Activated naive CD8-positive, alpha-beta T cell (primary cell): ENCODE measurements around the gene SSRP1.
"Not testable (repeated sequence)": the region's sequence is repeated elsewhere in the genome, so short reads cannot be mapped to it uniquely, and the experiment has no call there.

Experiments
- H3K27ac Mint-ChIP-seq: one replicate; pipeline ENCODE4 v1.8.0; 2021; ENCODE audit warnings: mixed read lengths
- H3K27me3 Mint-ChIP-seq: one replicate; pipeline ENCODE4 v1.8.0; 2021; ENCODE audit warnings: mixed read lengths
- H3K36me3 Mint-ChIP-seq: one replicate; pipeline ENCODE4 v1.8.0; 2021; ENCODE audit warnings: mixed read lengths
- H3K4me1 Mint-ChIP-seq: one replicate; pipeline ENCODE4 v1.8.0; 2021; ENCODE audit warnings: low read depth, mixed read lengths
- H3K4me3 Mint-ChIP-seq: one replicate; pipeline ENCODE4 v1.8.0; 2021; ENCODE audit warnings: mild to moderate bottlenecking, mixed read lengths
- H3K9me3 Mint-ChIP-seq: one replicate; pipeline ENCODE4 v1.8.0; 2021; ENCODE audit warnings: low read depth, mixed read lengths

Gene SSRP1

GRCh38 chr11:57353036-57353435 is 17.3 kb upstream of the SSRP1 start:
- Mint-ChIP-seq H3K9me3 (no peaks in the 10 kb centered on the region), H3K36me3 (peaks cover 2% of the 10 kb centered on the region), H3K4me1 (peaks cover 2% of the 10 kb centered on the region), H3K27me3 (peaks cover 9% of the 10 kb centered on the region), H3K27ac (no peak overlapping the region), H3K4me3 (no peak overlapping the region)

GRCh38 chr11:57349491-57350274 is 14.0 kb upstream of the SSRP1 start:
- H3K27ac Mint-ChIP-seq = no peak overlapping the region
- peaks cover 2% of the 10 kb centered on the region for H3K36me3 Mint-ChIP-seq
- H3K9me3 Mint-ChIP-seq = no peaks in the 10 kb centered on the region
- peaks cover 8% of the 10 kb centered on the region for H3K27me3 Mint-ChIP-seq
- H3K4me1 Mint-ChIP-seq = peaks cover 2% of the 10 kb centered on the region
- H3K4me3 Mint-ChIP-seq = no peak overlapping the region

- Mint-ChIP-seq H3K4me1 (peaks cover 2% of the 10 kb centered on the region), H3K4me3 (no peak overlapping the region), H3K36me3 (peaks cover 2% of the 10 kb centered on the region), H3K9me3 (no peaks in the 10 kb centered on the region), H3K27ac (no peak overlapping the region), H3K27me3 (peaks cover 5% of the 10 kb centered on the region)
These were observed 13.1 kb upstream of the SSRP1 start for GRCh38 chr11:57348636-57349313.

GRCh38 chr11:57348052-57348451 is 12.4 kb upstream of the SSRP1 start:
- no peak overlapping the region for H3K4me3 Mint-ChIP-seq
- H3K9me3 Mint-ChIP-seq = no peaks in the 10 kb centered on the region
- peaks cover 5% of the 10 kb centered on the region for H3K27me3 Mint-ChIP-seq
- peaks cover 2% of the 10 kb centered on the region for H3K36me3 Mint-ChIP-seq
- no peak overlapping the region for H3K27ac Mint-ChIP-seq
- H3K4me1 Mint-ChIP-seq = peaks cover 2% of the 10 kb centered on the region

GRCh38 chr11:57347336-57347735 is 11.6 kb upstream of the SSRP1 start:
- Mint-ChIP-seq H3K27ac (no peak overlapping the region), H3K36me3 (peaks cover 2% of the 10 kb centered on the region), H3K27me3 (peaks cover 5% of the 10 kb centered on the region), H3K4me1 (peaks cover 2% of the 10 kb centered on the region), H3K9me3 (no peaks in the 10 kb centered on the region), H3K4me3 (no peak overlapping the region)

GRCh38 chr11:57345555-57346211 is 10.0 kb upstream of the SSRP1 start:
- Mint-ChIP-seq H3K4me1 (peaks cover 2% of the 10 kb centered on the region), H3K4me3 (no peak overlapping the region), H3K27me3 (peaks cover 3% of the 10 kb centered on the region), H3K9me3 (no peaks in the 10 kb centered on the region), H3K36me3 (no peaks in the 10 kb centered on the region), H3K27ac (no peak overlapping the region)

GRCh38 chr11:57344826-57345225 is 9.1 kb upstream of the SSRP1 start:
- Mint-ChIP-seq H3K27me3 (peaks cover 2% of the 10 kb centered on the region), H3K9me3 (no peaks in the 10 kb centered on the region), H3K27ac (no peak overlapping the region), H3K36me3 (no peaks in the 10 kb centered on the region), H3K4me1 (no peaks in the 10 kb centered on the region), H3K4me3 (no peak overlapping the region)

- Mint-ChIP-seq H3K9me3 (no peaks in the 10 kb centered on the region), H3K27me3 (peaks cover 2% of the 10 kb centered on the region), H3K4me3 (no peak overlapping the region), H3K27ac (no peak overlapping the region), H3K4me1 (no peaks in the 10 kb centered on the region), H3K36me3 (no peaks in the 10 kb centered on the region)
These were observed 8.1 kb upstream of the SSRP1 start for GRCh38 chr11:57343825-57344224.

GRCh38 chr11:57342702-57343101 is 7.0 kb upstream of the SSRP1 start:
- no peak overlapping the region for H3K27ac Mint-ChIP-seq
- no peaks in the 10 kb centered on the region for H3K4me1 Mint-ChIP-seq
- H3K27me3 Mint-ChIP-seq = peaks cover 2% of the 10 kb centered on the region
- H3K36me3 Mint-ChIP-seq = no peaks in the 10 kb centered on the region
- H3K9me3 Mint-ChIP-seq = no peaks in the 10 kb centered on the region
- no peak overlapping the region for H3K4me3 Mint-ChIP-seq

GRCh38 chr11:57341250-57341808 is 5.6 kb upstream of the SSRP1 start:
- Mint-ChIP-seq H3K27ac (no peak overlapping the region), H3K36me3 (no peaks in the 10 kb centered on the region), H3K9me3 (no peaks in the 10 kb centered on the region), H3K4me3 (no peak overlapping the region), H3K4me1 (peaks cover 5% of the 10 kb centered on the region), H3K27me3 (peaks cover 2% of the 10 kb centered on the region)

- H3K27me3 Mint-ChIP-seq = peaks cover 2% of the 10 kb centered on the region
- peaks cover 12% of the 10 kb centered on the region for H3K4me1 Mint-ChIP-seq
- no peaks in the 10 kb centered on the region for H3K9me3 Mint-ChIP-seq
- no peak overlapping the region for H3K27ac Mint-ChIP-seq
- no peaks in the 10 kb centered on the region for H3K36me3 Mint-ChIP-seq
- no peak overlapping the region for H3K4me3 Mint-ChIP-seq
These were observed 4.4 kb upstream of the SSRP1 start for GRCh38 chr11:57340039-57340615.

- Mint-ChIP-seq H3K27ac (no peak overlapping the region), H3K4me1 (peaks cover 19% of the 10 kb centered on the region), H3K4me3 (no peak overlapping the region), H3K36me3 (peaks cover 2% of the 10 kb centered on the region), H3K27me3 (peaks cover 2% of the 10 kb centered on the region), H3K9me3 (no peaks in the 10 kb centered on the region)
These were observed 3.6 kb upstream of the SSRP1 start for GRCh38 chr11:57339328-57339727.

- Mint-ChIP-seq H3K4me3 (no peak within 1 kb of the TSS), H3K4me1 (peaks cover 30% of the 10 kb centered on the region), H3K36me3 (peaks cover 2% of the 10 kb centered on the region), H3K27me3 (peaks cover 2% of the 10 kb centered on the region), H3K9me3 (no peaks in the 10 kb centered on the region), H3K27ac (peak within 1 kb of the TSS; percentile 68)
These were observed 2.5 kb upstream of the SSRP1 start, which contains the start of gene P2RX3 for GRCh38 chr11:57338142-57338541. P2RX3 (plus strand) TSS chr11:57338352; CDS start chr11:57338551, 199 bp downstream.

- Mint-ChIP-seq H3K4me3 (peak overlapping the region; percentile 99), H3K27ac (peak overlapping the region; percentile 99), H3K4me1 (peaks cover 31% of the 10 kb centered on the region)
- H3K36me3 Mint-ChIP-seq, H3K9me3 Mint-ChIP-seq, H3K27me3 Mint-ChIP-seq: not testable (repeated sequence)
These were observed 1.2 kb upstream of the SSRP1 start for GRCh38 chr11:57336856-57337255.
